NT2/D1 (cell line): ENCODE measurements around the gene TMEM141.
A peak's percentile ranks its signal among the peaks of the same experiment; 100 is the strongest.
"Not testable (repeated sequence)": the region's sequence is repeated elsewhere in the genome, so short reads cannot be mapped to it uniquely, and the experiment has no call there.

Experiments used
- DNase-seq: peaks from one replicate; pipeline ENCODE4 v3.0.0-alpha.2; 2011; ENCODE audit warnings: low read depth, low spot score
- H3K27me3 ChIP-seq: 2 replicates; pipeline ENCODE4 v1.6.0; 2011; ENCODE audit warnings: mild to moderate bottlenecking; ENCODE audit not compliant: insufficient read length, insufficient read depth
- H3K36me3 ChIP-seq: 2 replicates; pipeline ENCODE4 v1.6.1; 2011; ENCODE audit warnings: mild to moderate bottlenecking, low read length, mixed read lengths; ENCODE audit not compliant: insufficient read depth, insufficient read length
- H3K4me1 ChIP-seq: 2 replicates; pipeline ENCODE4 v1.5.1; 2011; ENCODE audit not compliant: insufficient read depth, insufficient read length
- H3K4me3 ChIP-seq: 2 replicates; pipeline ENCODE4 v1.5.1; 2011; ENCODE audit warnings: low read depth; ENCODE audit not compliant: insufficient read length
- H3K9ac ChIP-seq: 2 replicates; pipeline ENCODE4 v1.6.0; 2011; ENCODE audit warnings: low read depth; ENCODE audit not compliant: insufficient read length
- H3K9me3 ChIP-seq: 2 replicates; pipeline ENCODE4 v1.5.1; 2011; ENCODE audit warnings: mild to moderate bottlenecking, low read length; ENCODE audit not compliant: insufficient read depth
- SUZ12 ChIP-seq: IDR thresholded peaks from 2 replicates; pipeline ENCODE4 v1.6.1; 2011; ENCODE audit not compliant: insufficient read length, insufficient read depth; ENCODE audit errors: extremely low read depth
- YY1 ChIP-seq: IDR thresholded peaks from 2 replicates; pipeline ENCODE4 v1.6.1; 2011; ENCODE audit not compliant: insufficient read length, insufficient read depth
- ZNF274 ChIP-seq: IDR thresholded peaks from 2 replicates; pipeline ENCODE4 v1.6.1; 2011; ENCODE audit warnings: mild to moderate bottlenecking, low read depth, low read length

TMEM141 gene

GRCh38 chr9:136762221-136762691 lies 28.9 kb upstream of the TMEM141 start:
- no peak for DNase-seq
- H3K4me3 ChIP-seq = no peak overlapping the region

DNA sequence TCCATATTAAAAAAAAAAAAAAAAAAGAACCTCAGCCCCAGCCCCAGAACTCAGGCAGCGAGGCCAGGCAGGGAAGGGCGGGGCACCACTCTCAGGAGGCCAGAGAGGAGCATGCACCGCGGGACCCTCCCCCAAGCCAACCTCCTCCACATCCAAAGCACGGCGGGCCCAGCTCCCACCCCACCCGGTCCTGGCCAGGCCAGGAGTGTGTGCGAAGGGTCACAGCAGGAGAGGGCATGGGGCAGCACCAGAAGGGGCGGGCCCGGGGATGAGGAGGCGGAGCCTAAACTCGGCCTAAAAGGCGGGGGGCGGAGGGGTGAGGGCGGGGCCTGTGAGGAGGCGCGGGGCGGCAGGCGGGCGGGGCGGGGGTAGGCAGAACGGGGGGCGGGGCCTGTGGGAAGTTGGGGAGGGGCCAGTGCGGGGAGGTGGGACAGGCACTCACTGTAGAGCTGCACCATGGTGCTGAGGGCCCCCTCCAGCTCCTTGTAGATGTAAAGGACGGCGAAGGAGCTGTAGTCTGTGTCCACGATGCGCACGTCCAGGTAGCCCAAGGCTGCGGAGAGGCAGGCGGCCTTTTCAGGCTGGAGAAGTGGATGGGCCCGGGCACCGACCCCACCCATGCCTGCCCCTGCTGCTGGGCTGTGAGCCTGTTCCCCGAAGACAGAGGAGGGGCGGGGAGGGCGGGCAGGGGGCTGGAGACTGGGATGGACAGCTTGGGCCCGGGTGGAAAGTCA lies 28.1 kb upstream of the TMEM141 start:
- peak overlapping the region; percentile 15 for H3K4me3 ChIP-seq
- DNase-seq = peak; percentile 95
- H3K36me3 ChIP-seq = no peaks in the 10 kb centered on the region
- H3K4me1 ChIP-seq = peaks cover 46% of the 10 kb centered on the region
- no peak for TF ChIP-seq ZNF274
- no peak for TF ChIP-seq YY1
- no peak for TF ChIP-seq SUZ12
- peaks cover 8% of the 10 kb centered on the region for H3K27me3 ChIP-seq
- H3K9ac ChIP-seq = peak overlapping the region; percentile 23
- no peaks in the 10 kb centered on the region for H3K9me3 ChIP-seq

More at GRCh38 chr9:136762221-136762691, 28.9 kb upstream of the TMEM141 start:
- Histone ChIP-seq H3K27me3 (peaks cover 3% of the 10 kb centered on the region), H3K36me3 (no peaks in the 10 kb centered on the region), H3K9me3 (no peaks in the 10 kb centered on the region), H3K4me1 (peaks cover 50% of the 10 kb centered on the region), H3K9ac (peak overlapping the region; percentile 76)
- TF ChIP-seq SUZ12 = no peak
- TF ChIP-seq YY1 = no peak
- no peak for TF ChIP-seq ZNF274

DNA sequence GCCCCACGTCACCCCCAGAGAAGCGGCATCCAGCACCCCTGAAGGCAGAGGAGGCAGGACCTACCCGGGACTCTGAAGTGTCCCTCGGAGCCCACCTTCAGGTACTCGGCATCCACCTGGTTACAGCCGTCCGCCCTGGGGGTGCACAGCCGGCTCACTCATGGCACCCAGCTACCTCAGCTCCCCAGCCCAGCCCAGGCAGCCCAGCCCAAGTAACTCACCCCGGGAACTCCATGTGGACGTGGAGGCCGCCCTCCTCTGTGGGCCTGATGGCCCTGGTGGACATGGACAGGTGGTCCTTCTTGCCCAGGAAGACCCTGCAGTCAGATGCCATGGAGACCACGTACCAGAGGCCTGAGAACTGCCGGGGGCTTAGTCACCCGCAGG lies 27.5 kb upstream of the TMEM141 start:
- H3K27me3 ChIP-seq = peaks cover 10% of the 10 kb centered on the region
- H3K4me3 ChIP-seq = no peak overlapping the region
- peaks cover 44% of the 10 kb centered on the region for H3K4me1 ChIP-seq
- DNase-seq = no peak
- peak overlapping the region; percentile 23 for H3K9ac ChIP-seq
- H3K9me3 ChIP-seq = no peaks in the 10 kb centered on the region
- TF ChIP-seq ZNF274 (no peak), YY1 (no peak), SUZ12 (no peak)
- no peaks in the 10 kb centered on the region for H3K36me3 ChIP-seq

- H3K9ac ChIP-seq = peak within 1 kb of the TSS; percentile 23
These were observed 26.7 kb upstream of the TMEM141 start, which contains the start of gene LCN15 for GRCh38 chr9:136764301-136764891. Gene LCN15, minus strand, starts transcription at chr9:136764518. Its CDS starts 30 bp downstream, at chr9:136764488.

GRCh38 chr9:136765041-136765440 lies 26.1 kb upstream of the TMEM141 start:
- Histone ChIP-seq H3K27me3 (peaks cover 10% of the 10 kb centered on the region), H3K4me1 (peaks cover 38% of the 10 kb centered on the region), H3K9ac (peak overlapping the region; percentile 17), H3K36me3 (no peaks in the 10 kb centered on the region), H3K9me3 (no peaks in the 10 kb centered on the region), H3K4me3 (no peak overlapping the region)
- no peak for DNase-seq
- TF ChIP-seq YY1 (no peak), ZNF274 (no peak), SUZ12 (no peak)

More at GRCh38 chr9:136764301-136764891, 26.7 kb upstream of the TMEM141 start, which contains the start of gene LCN15:
- H3K4me1 ChIP-seq = peaks cover 43% of the 10 kb centered on the region
- H3K9me3 ChIP-seq = no peaks in the 10 kb centered on the region
- H3K27me3 ChIP-seq = peaks cover 10% of the 10 kb centered on the region
- no peak for TF ChIP-seq YY1
- TF ChIP-seq SUZ12 = no peak
- no peak for TF ChIP-seq ZNF274
- H3K36me3 ChIP-seq = no peaks in the 10 kb centered on the region
- H3K4me3 ChIP-seq = peak within 1 kb of the TSS; percentile 15
- DNase-seq = no peak

GRCh38 chr9:136765745-136766409 lies 25.3 kb upstream of the TMEM141 start:
- H3K27me3 ChIP-seq, H3K9me3 ChIP-seq, H3K4me3 ChIP-seq, DNase-seq, H3K9ac ChIP-seq, H3K36me3 ChIP-seq: not testable (repeated sequence)
- peaks cover 30% of the 10 kb centered on the region for H3K4me1 ChIP-seq

- H3K4me3 ChIP-seq, H3K36me3 ChIP-seq, H3K9ac ChIP-seq, H3K9me3 ChIP-seq, DNase-seq, H3K27me3 ChIP-seq: not testable (repeated sequence)
- H3K4me1 ChIP-seq = peaks cover 31% of the 10 kb centered on the region
These were observed 24.6 kb upstream of the TMEM141 start for GRCh38 chr9:136766410-136767120.
